IgD-negative memory B cell (primary cell): ENCODE measurements around the gene CAPN9. TPM values are rescaled to one million over a fixed set of nuclear protein-coding genes. Genes with fewer than 3 reads are reported as not detected.

Experiments
- H3K27ac Mint-ChIP-seq, 3 donors: one replicate each; pipeline ENCODE4 v1.8.0; 2020 to 2022; ENCODE audit warnings: mild to moderate bottlenecking in 3 of 3, mixed read lengths in 3 of 3, moderate library complexity in 1 of 3
- H3K27me3 Mint-ChIP-seq: one replicate; pipeline ENCODE4 v1.8.0; 2021; ENCODE audit warnings: mixed read lengths
- H3K36me3 Mint-ChIP-seq: one replicate; pipeline ENCODE4 v1.8.0; 2020; ENCODE audit warnings: mild to moderate bottlenecking, mixed read lengths
- H3K4me1 Mint-ChIP-seq, 3 donors: one replicate each; pipeline ENCODE4 v1.8.0; 2020 to 2022; ENCODE audit warnings: mixed read lengths in 3 of 3, mild to moderate bottlenecking in 1 of 3
- H3K4me3 Mint-ChIP-seq, 4 donors: one replicate each; pipeline ENCODE4 v1.8.0; 2020 to 2022; ENCODE audit warnings: mild to moderate bottlenecking in 4 of 4, mixed read lengths in 4 of 4, moderate library complexity in 3 of 4
- H3K9me3 Mint-ChIP-seq, 3 donors: one replicate each; pipeline ENCODE4 v1.8.0; 2020 to 2021; ENCODE audit warnings: mixed read lengths in 3 of 3, mild to moderate bottlenecking in 1 of 3
- polyA plus RNA-seq: library from polyadenylated mRNA; unstranded; fragments of 300-500 nt; fragmentation: Illumina TruSeq; gene quantifications from one replicate; pipeline ENCODE4 v1.2.3, GENCODE V29; 2021

The CAPN9 gene
- polyA plus RNA-seq, 1 donor from 2014 or later: not detected

DNA sequence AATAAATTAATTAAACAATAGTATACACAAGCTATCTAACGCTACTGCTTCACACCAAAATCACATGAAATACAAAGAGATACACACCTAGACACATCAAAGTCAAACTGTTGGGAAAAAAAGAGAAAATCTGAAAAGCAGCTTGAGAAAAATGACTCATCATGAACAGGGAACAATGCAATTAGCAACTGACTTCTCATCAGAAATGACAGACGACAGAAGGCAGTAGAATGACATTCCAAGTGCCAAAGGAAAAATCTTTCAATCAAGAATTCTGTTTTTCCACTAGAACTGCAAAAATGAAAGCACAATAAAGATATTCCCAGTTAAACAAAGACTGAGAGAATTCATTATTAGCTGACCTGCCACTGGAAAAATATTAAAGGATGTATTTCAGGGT lies 57.2 kb downstream of the CAPN9 start:
- Mint-ChIP-seq H3K9me3 (peaks cover 0 to 5% (median 4%) of the 10 kb centered on the region in 3 donors), H3K36me3 (no peaks in the 10 kb centered on the region), H3K27ac (no peak overlapping the region), H3K4me3 (no peak overlapping the region), H3K27me3 (peaks cover 1% of the 10 kb centered on the region), H3K4me1 (peaks cover 0 to 1% (median 0%) of the 10 kb centered on the region in 3 donors)

DNA sequence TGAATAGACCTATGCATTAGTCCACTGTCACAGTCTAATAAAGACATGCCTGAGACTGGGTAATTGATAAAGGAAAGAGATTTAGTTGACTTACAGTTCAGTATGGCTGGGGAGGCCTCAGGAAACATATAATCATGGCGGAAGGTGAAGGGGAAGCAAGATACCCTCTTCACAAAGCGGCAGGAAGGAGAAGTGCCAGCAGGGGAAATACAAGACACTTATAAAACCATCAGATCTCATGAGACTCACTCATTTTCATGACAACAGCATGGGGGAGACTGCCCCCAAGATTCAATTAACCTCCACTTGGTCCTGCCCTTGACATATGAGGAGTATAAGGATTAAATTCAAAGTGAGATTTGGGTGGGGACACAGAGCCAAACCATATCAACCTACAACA lies 59.4 kb downstream of the CAPN9 start:
- H3K27ac Mint-ChIP-seq: no peak overlapping the region
- H3K4me3 Mint-ChIP-seq: no peak overlapping the region
- peaks cover 0 to 1% (median 0%) of the 10 kb centered on the region in 3 donors for H3K4me1 Mint-ChIP-seq
- H3K36me3 Mint-ChIP-seq: no peaks in the 10 kb centered on the region
- H3K9me3 Mint-ChIP-seq: peaks cover 0 to 5% (median 4%) of the 10 kb centered on the region in 3 donors
- H3K27me3 Mint-ChIP-seq: peaks cover 1% of the 10 kb centered on the region

DNA sequence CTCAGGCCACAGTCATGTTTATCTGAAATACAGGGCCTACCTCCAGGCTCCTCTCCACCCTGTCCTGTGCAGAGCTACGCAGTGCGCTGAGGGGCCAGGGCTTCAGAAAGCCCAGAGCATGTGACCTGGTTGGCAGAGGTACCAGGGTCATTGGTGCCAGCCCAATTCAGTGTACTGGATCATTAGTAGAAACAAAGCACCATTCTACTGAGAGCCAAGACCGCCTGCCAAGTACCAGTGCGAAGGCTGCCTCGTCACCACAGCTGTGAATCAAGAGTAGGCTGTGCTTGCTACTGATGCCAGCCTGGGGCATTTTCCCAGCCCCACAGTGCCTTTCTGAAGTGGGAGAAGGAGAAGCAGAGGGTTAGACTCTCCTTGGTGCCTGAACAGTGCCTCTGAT lies 59.8 kb downstream of the CAPN9 start:
- Mint-ChIP-seq H3K27ac (no peak overlapping the region), H3K36me3 (no peaks in the 10 kb centered on the region), H3K4me3 (no peak overlapping the region), H3K27me3 (peaks cover 1% of the 10 kb centered on the region), H3K4me1 (peaks cover 0 to 1% (median 0%) of the 10 kb centered on the region in 3 donors), H3K9me3 (peaks cover 0 to 8% (median 6%) of the 10 kb centered on the region in 3 donors)

DNA sequence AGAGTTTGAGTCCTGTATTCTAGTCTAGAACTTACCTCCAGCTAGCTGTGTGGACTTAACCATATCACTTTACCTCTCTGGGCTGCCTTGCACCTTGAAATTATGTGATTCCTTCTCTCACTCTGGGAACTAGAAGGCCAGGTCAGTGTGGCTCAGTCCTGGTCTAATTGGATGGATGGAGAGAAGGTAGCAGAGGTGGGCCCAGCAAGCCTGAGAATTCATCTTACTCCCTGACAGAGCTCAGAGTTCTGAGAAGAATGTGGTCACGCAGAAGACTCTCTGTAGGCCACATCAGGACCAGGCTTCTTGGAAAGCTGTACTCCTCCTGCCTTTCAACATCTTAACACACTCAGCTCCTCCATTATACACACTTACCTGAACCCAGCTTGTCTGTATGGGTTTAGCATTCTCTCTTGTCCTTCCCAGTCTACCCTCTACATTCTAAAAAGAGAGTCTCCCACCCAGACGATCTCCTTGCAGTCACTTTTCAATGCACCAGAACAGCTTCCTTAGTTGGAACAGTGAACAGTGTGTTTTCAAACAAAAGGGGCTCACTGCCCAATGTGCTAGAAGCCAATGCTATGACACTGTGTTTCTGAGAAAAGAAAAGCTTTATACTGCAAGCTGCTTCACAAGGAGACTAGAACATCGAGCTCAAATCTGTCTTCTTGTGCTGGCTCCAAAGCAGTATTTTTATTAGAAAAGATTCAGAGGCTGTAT lies 60.5 kb downstream of the CAPN9 start:
- Mint-ChIP-seq H3K27me3 (peaks cover 1% of the 10 kb centered on the region), H3K4me3 (no peak overlapping the region), H3K9me3 (peaks cover 5 to 14% (median 8%) of the 10 kb centered on the region in 3 donors), H3K36me3 (peaks cover 2% of the 10 kb centered on the region), H3K27ac (no peak overlapping the region), H3K4me1 (peaks cover 0 to 1% (median 0%) of the 10 kb centered on the region in 3 donors)

DNA sequence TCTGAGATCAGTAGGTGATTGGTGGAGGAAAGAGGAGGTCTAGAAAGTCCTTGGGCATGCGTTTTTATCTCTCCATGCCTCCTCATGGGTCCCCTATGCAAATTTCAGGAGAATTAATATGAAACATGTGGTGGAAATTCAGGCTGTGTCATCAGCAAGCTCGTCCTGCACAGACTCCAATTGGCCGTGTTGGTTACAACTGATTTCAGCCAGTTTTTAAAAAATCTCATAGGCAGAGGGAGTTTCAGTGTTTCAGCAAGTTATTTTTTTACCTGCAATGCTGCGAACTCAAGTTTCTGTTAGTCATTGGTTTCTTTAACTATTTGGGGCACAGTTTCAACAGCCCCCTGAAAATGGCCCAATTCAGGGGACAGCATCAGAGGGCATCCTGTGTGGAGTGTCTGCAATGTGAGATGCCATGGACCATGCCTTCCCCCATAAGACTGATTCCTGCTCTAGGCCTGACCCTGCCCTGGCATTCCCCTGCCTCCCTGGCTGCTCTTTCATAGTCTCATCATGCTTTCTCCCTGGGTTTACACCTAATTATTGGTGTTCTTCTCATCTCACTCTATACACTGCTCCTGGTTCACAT lies 61.2 kb downstream of the CAPN9 start:
- Mint-ChIP-seq H3K27me3 (peaks cover 1% of the 10 kb centered on the region), H3K4me1 (peaks cover 0 to 1% (median 0%) of the 10 kb centered on the region in 3 donors), H3K27ac (no peak overlapping the region), H3K9me3 (peaks cover 9 to 21% (median 10%) of the 10 kb centered on the region in 3 donors), H3K4me3 (no peak overlapping the region), H3K36me3 (peaks cover 2% of the 10 kb centered on the region)

DNA sequence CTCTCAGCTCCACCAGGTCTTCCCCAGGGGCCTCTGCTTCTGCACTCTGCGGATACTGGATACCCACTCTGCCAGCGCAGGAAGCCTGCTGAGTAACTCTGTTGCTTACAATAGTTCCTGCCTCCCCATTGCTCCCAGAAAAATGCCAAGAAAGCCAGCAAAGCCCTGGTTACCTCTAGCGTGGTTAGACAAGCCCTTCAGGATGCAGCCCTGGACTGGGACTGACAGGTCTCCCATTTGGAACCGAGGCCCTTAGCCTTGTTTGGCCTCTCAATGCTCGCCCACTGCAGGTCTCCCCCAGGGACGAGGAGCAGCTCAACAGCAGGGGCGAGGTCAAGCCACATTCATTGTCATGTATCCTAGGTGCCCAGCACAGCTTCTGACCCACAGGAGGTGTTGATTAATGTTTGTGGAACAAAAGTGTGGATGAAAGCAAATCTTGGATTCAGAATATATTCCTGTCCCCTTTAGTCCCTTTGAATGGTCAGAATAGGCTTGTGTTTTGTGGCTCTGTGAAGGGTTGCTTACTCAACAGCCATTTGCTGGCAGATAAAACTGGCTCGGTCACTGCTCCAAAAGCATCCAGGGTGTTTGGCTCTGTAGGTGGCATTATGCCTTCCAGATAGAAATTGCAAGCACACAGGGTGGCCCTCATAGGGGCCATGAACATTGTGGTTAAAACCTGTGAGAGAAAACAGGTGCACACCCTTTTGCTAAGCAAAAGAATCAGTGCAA lies 62.2 kb downstream of the CAPN9 start:
- Mint-ChIP-seq H3K36me3 (peaks cover 2% of the 10 kb centered on the region), H3K4me3 (no peak overlapping the region), H3K4me1 (no peaks in the 10 kb centered on the region), H3K27me3 (peaks cover 1% of the 10 kb centered on the region), H3K27ac (no peak overlapping the region), H3K9me3 (peaks cover 9 to 28% (median 14%) of the 10 kb centered on the region in 3 donors)

DNA sequence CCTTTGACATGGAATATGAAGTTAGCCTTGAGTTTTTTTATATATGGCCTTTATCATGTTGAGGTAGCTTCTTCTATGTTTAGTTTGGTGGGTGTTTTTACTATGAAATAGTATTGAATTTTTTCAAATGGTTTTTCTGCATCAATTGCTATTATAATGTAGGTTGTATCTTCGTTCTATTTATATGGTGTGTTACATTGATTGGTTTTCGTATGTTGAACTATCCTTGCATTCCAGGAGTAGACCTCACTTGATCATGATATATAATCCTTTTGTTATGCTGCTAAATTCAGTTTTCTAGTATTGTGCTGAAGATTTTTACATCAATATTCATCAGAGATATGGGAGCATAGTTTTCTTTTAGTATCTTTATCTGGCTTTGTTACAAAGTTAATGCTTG lies 65.4 kb downstream of the CAPN9 start:
- no peak overlapping the region for H3K4me3 Mint-ChIP-seq
- peaks cover 1% of the 10 kb centered on the region for H3K27me3 Mint-ChIP-seq
- peaks cover 4% of the 10 kb centered on the region for H3K36me3 Mint-ChIP-seq
- H3K27ac Mint-ChIP-seq: no peak overlapping the region
- H3K4me1 Mint-ChIP-seq: no peaks in the 10 kb centered on the region
- peaks cover 9 to 29% (median 12%) of the 10 kb centered on the region in 3 donors for H3K9me3 Mint-ChIP-seq

DNA sequence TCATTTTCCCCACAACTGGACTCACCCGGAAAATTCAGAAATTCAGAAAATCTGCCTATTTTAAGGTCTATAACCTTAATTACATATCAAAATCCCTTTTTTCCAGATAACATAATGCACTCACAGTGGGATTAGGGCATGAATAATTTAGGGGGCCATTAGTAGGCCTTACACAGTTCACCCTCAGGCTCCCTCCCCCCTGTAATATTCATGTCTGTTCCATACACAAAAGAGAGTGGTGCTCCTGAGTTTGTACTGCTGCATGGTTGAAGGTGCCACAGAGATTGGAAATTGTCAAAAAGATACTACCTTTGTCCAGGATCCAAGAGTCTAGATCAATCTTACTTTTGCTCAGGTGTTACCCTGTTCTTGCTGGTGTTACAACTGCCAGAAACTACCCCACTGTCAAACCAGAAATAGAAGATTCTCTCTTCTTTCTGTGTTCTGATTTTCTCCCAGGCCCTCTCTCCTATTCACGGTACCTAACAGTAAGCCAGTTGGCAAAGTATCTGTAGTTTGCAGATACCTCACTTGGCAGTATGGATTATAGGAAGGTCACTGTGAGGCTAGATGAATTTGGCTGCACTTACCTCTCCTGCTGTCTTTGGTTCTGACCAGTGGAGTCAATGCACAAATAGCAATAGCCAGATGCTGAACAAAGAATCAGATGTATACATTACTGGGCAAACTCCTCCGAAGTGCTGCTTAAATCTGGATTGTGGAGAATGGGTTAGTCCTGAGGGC lies 67.9 kb downstream of the CAPN9 start:
- H3K27me3 Mint-ChIP-seq: peaks cover 8% of the 10 kb centered on the region
- H3K9me3 Mint-ChIP-seq: peaks cover 9 to 29% (median 13%) of the 10 kb centered on the region in 3 donors
- no peak overlapping the region for H3K27ac Mint-ChIP-seq
- peaks cover 4% of the 10 kb centered on the region for H3K36me3 Mint-ChIP-seq
- no peak overlapping the region for H3K4me3 Mint-ChIP-seq
- no peaks in the 10 kb centered on the region for H3K4me1 Mint-ChIP-seq

DNA sequence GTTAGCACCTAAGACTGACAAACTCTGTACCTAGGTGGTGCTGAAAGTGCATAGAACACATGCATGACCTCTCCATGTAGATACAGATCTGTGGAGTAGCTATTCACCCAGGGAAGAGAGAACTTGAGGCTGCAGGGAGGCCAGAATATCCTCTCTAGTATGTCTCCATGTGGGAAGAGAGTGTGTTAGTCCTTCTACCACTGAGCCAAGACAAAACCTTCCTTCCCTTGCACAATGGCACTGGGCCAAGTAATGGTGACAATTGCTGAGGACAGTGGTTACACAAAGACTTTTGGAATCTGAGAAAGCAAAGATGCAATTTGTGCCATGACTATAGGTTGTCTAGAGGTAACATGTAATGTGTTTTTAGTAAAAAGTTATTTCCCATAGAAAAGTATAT lies 68.8 kb downstream of the CAPN9 start:
- Mint-ChIP-seq H3K9me3 (peaks cover 9 to 29% (median 13%) of the 10 kb centered on the region in 3 donors), H3K4me1 (no peaks in the 10 kb centered on the region), H3K4me3 (no peak overlapping the region), H3K36me3 (peaks cover 4% of the 10 kb centered on the region), H3K27me3 (peaks cover 8% of the 10 kb centered on the region), H3K27ac (no peak overlapping the region)

DNA sequence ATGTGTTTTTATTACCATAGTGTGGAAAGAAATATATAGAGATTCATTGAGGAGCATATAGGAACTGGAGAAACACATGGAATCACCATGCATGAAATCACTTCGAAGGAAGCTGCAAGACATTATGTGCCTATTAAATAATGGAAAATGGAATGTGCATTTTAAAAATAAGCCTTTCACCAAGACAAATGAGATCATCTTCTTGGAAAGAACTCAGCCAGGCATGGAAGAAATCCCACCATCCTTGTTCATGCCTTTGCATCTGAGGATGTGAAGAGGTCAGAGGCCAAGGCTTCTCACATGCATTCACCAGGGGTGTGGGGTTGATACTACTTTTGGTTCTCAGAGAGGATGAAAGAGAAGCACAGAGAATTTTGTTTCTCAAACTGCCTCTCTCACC lies 71.2 kb downstream of the CAPN9 start:
- Mint-ChIP-seq H3K4me3 (no peak overlapping the region), H3K27me3 (peaks cover 11% of the 10 kb centered on the region), H3K4me1 (no peaks in the 10 kb centered on the region), H3K36me3 (peaks cover 2% of the 10 kb centered on the region), H3K27ac (no peak overlapping the region), H3K9me3 (peaks cover 0 to 13% (median 5%) of the 10 kb centered on the region in 3 donors)

DNA sequence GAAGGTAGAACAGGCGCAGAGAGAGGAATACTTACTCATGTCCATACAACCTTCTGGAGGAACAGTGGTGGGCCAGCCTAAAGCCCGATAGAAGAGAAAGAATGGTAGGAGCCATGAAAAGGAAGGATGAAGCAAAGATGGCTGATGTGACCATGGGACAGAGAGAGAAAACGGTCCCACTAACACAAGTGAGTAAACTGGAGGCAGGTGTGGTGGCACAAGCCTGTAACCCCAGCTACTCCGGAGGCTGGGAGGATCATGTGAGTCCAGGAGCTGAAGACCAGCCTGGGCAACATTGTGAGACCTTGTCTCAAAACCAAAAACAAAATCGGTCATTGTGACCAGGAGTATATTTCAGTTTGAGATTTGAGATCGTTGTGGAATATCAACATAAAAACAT lies 71.7 kb downstream of the CAPN9 start:
- H3K27me3 Mint-ChIP-seq: peaks cover 11% of the 10 kb centered on the region
- H3K9me3 Mint-ChIP-seq: peaks cover 0 to 7% (median 2%) of the 10 kb centered on the region in 3 donors
- H3K27ac Mint-ChIP-seq: no peak overlapping the region
- H3K4me1 Mint-ChIP-seq: no peaks in the 10 kb centered on the region
- H3K4me3 Mint-ChIP-seq: no peak overlapping the region
- H3K36me3 Mint-ChIP-seq: peaks cover 2% of the 10 kb centered on the region

DNA sequence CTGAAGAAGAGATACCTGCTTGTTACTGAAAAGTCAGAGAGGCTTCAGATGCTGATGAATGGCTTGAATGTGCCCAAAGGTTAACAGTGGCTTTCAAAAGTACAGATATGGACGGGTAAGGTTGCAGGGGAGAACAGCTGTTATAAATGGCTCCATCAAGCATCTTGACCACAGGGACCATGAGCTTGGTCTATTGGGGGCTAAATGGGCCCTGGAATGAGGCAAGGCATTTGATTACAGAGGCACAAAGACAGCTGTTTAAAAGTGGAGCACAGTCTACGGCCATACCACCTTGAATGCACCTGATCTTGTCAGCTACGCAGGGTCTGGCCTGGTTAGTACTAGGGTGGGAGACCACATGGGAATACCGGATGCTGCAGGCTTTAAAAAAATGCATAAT lies 72.8 kb downstream of the CAPN9 start:
- no peak overlapping the region for H3K4me3 Mint-ChIP-seq
- H3K4me1 Mint-ChIP-seq: no peaks in the 10 kb centered on the region
- H3K9me3 Mint-ChIP-seq: peaks cover 0 to 1% (median under 1%) of the 10 kb centered on the region in 3 donors
- H3K27me3 Mint-ChIP-seq: peaks cover 11% of the 10 kb centered on the region
- peaks cover 2% of the 10 kb centered on the region for H3K36me3 Mint-ChIP-seq
- no peak overlapping the region for H3K27ac Mint-ChIP-seq

DNA sequence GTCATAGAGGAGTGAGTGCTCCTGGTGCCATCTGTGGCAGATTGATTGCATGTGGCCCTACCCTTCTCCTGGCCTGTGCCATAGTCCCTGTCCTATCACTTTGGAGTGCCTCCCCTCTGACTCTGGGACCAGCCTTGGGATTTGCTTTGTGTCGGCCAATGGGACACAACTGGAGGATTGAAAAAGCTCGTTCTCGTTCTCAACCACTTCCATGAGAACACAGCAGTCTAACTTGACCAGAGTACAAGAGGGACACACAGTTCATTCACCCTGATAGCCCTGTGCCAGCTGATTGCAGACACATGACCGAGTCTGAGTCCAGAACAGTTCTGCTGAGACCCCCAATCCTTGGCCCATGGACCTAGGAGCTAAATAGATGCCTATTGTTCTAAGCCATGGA lies 73.4 kb downstream of the CAPN9 start:
- H3K27me3 Mint-ChIP-seq: peaks cover 11% of the 10 kb centered on the region
- H3K27ac Mint-ChIP-seq: no peak overlapping the region
- H3K4me3 Mint-ChIP-seq: no peak overlapping the region
- H3K36me3 Mint-ChIP-seq: peaks cover 2% of the 10 kb centered on the region
- H3K9me3 Mint-ChIP-seq: peaks cover 0 to 1% (median 0%) of the 10 kb centered on the region in 3 donors
- no peaks in the 10 kb centered on the region for H3K4me1 Mint-ChIP-seq

DNA sequence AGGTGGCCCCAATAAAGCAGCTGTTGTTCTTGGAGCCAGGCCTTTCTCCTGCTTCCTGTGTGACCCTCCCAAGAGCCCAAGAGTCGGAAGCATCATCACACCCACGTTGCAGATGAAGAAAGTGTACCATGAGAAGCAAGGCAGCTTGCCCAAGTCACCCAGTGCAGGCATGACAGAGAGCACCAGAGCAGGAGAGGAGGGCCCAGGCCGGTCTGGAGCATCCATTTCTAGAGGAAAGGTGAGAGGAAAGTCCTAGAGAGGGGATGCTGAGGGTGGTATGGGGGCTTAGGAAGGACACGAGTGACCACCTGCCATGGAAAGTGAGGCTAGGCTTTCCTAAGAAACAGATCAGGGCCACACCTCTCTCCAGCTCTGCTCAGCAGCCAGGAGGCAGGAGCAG lies 74.2 kb downstream of the CAPN9 start:
- no peaks in the 10 kb centered on the region for H3K4me1 Mint-ChIP-seq
- H3K27me3 Mint-ChIP-seq: peaks cover 14% of the 10 kb centered on the region
- H3K36me3 Mint-ChIP-seq: peaks cover 2% of the 10 kb centered on the region
- peaks cover 0 to 1% (median 0%) of the 10 kb centered on the region in 3 donors for H3K9me3 Mint-ChIP-seq
- no peak overlapping the region for H3K4me3 Mint-ChIP-seq
- H3K27ac Mint-ChIP-seq: no peak overlapping the region
